ACHN (cell line): ENCODE measurements around the gene LRP2BP.

ENCODE experiments used
- DNase-seq: peaks from one replicate; pipeline ENCODE4 v3.0.0-alpha.2; 2015
- in situ Hi-C: cut with HindIII; loops from 2 replicates; pipeline ENCODE4 v1.10.0; 2017; ENCODE audit warnings: low sequenced_read_pairs, low pct_ligation_motif_present, low pct_unique_long_range_greater_than_20kb

The LRP2BP gene

DNA sequence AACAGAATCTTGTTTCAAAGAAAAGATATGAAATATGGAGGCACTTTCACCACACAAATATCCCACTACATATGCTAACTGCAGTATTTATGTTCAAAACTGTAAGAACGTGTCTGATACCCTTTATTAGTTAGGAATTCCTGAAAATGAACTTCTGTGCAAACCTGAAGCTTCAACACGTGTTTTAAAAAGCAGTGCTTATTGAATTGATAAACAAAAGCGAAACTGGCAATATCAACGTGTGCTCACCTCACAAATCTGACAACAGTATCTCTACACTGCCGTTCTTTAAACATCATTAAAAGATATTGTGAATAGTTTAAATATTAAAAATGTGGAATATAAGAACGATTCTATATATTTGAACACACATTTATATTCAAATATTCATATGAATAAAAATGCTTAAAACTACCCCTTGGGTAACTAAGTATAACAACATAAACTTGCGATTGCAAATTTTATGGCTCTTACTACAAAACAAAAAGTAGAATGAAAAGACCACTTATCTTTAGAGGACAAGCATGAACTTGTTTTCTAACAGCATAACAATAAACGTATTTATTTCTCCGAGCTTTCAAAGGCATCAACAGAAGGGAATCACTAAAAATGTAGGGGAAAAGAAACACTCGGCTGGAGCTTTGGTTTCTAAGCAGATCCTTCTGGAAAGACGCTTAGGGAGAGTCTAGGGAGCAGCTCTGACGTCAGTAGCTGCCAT, at the start of gene LRP2BP:
Gene LRP2BP, minus strand, starts transcription at position 687 of the 718 bp plus-strand sequence. CDS start 17,738 bp downstream, outside the sequence.
- in situ Hi-C loops, result no loop called here
- peak; percentile 26 for DNase-seq

DNA sequence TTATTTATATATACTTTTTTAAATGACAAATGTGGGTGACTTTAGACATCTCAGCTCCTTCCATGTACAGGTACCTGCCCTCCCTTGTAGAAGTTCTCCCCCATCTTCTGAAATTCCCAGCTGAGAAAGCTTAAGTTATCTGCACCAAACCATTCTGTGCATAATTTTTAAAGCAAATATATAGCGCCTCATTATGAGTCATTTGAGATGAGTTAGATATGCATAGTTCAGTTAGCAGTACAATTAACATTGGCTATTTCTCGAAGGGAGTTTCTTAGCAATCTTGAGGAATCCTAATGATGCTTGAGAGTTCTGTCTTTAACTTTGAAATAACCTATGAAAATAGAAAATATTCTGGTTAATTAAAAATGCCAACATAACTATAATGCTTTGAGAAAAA, 49.5 kb upstream of the LRP2BP start:
- DNase-seq, result no peak
- in situ Hi-C loops, result no loop called here

DNA sequence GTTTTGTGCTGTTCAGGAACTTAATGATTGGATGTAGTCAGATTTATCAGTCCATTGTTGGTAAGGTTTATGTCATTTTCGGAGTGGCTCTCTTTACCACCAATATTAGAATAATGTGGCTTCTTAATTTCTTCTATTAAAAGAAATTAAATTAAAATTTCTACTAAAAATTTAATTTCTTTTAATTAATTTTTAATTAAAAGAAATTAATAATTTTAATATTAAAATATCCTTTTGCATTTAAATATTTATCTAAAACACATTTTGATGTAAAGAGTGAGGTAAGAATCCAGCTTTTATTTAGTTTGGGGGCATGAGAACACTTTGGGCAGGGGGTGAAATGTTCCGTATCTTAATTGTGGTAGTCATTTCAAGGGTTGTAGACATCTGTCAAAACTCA, 45.8 kb upstream of the LRP2BP start:
- DNase-seq, result no peak
- in situ Hi-C loops, result no loop called here

DNA sequence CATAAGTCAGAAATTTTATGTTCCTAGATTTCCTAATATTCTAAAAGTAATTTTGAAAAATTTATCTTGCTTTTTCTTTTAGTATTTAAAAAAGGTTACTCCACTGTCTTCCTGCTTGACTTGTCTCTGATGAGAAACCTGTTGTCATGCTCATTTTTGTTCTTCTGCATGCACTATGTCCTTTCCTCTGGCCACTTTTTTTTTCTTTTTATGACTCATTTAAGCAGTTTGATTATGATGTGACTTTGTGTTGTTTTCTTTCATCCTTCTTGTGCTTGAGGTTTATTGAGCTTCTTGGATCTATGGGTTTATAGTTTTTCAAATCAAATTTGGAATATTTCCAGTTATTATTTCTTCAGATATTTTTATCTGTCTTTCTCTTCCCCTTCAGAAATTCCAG, 42.1 kb upstream of the LRP2BP start:
- DNase-seq, result no peak
- in situ Hi-C loops, result no loop called here

DNA sequence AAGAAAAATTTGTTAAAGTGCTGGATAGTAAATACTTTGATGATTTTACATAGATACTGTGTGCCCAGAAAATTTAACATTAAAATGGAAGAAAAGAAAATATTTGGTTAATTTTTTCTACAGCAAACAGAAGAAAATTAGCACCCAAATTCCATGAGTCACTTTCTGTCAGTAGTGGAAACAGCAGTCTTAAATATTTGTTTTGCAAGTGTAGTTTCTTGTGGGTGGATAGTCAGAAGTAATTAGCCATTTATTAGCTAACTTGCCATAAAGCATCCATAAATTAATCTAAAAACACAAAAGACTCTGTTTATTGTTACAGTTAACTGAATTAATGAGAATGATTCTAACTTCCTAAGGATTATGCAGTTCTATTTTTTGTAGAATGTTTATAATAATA, 39.7 kb upstream of the LRP2BP start:
- no peak for DNase-seq
- in situ Hi-C loops, result no loop called here

DNA sequence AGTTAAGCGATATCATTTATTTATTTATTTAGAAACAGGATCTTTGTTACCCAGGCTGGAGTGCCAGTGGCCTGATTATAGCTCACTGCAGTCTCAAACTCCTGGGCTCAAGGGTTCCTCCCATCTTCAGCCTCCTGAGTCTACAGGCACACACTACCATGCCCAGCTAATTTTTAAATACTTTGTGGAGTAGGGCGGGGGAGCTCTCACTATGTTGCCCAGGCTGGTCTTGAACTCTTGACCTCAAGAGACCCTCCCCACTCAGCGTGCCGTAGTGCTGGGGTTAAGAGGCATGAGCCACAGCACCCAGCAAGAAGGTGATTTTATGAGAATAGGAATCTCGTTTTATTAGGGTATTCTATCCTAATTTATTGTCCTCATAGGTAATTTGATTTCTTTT, 33.9 kb upstream of the LRP2BP start:
- in situ Hi-C loops, result no loop called here
- no peak for DNase-seq

DNA sequence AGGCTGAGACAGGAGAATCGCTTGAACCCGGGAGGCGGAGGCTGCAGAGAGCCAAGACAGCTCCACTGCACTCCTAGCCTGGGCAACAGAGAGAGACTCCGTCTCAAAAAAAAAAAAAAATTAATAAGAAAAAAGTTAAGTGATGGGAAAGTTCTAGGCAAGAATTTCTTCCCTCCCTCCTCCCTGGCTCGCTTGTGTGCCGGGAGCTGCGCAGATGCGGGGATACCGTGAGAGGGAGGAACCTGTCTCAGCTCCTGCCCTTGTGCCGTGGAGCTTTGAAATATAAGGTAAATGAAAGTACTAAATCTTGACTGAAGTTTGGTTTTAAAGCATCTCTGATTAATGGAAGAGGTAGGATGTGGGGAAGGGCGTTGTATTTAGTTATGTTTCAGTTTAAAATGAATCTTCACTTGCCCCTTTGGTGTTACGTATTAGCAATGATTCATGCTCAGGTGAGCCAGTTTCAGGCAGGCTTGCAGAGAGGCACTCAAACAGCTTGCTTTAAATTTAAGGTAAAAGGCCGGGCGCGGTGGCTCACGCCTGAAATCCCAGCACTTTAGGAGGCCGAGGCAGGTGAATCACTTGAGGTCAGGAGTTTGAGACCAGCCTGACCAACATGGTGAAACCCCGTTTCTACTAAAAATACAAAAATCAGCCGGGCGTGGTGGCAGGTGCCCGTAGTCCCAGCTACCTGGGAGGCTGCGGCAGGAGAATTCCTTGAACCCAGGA, 31.4 kb upstream of the LRP2BP start:
- DNase-seq, result no peak
- in situ Hi-C loops, result no loop called here

DNA sequence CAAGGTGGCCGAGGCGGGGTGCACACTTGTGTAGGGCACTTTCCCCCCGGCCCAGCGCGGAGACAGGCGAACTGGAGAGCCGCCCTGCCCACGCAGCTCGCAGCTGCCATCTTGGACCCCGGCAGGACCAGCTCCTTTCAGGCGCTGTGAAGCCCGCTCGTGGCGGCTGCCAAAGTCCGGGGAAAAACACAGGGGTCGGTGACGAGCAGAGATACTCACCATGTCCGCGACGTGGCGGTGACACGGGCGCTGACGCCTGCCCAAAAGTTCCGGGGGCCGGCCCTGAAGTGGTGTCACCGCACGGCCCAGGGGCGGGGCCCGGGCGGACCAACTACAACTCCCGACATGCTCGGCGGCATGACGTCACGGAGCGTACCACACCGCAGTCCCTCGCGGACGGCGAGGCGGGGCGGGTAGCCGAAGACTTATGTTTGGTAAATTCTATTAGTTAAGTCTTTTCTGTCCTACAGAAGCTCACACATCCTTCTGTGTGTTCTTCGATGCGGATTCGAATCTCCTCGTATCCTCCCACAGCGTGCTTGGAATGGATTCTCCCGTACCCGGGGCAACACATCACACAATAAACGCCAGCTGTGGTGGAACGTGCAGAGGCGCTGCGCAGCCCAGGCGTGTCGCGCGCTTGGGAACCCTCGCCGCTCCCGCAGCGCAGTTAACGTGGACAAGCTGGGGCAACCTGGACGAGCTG, 30.1 kb upstream of the LRP2BP start, which contains the start of gene UFSP2:
Gene UFSP2, minus strand, starts transcription at position 318 of the 706 bp plus-strand sequence. Its CDS starts 96 bp downstream, at position 222.
- peak; percentile 81 for DNase-seq

DNA sequence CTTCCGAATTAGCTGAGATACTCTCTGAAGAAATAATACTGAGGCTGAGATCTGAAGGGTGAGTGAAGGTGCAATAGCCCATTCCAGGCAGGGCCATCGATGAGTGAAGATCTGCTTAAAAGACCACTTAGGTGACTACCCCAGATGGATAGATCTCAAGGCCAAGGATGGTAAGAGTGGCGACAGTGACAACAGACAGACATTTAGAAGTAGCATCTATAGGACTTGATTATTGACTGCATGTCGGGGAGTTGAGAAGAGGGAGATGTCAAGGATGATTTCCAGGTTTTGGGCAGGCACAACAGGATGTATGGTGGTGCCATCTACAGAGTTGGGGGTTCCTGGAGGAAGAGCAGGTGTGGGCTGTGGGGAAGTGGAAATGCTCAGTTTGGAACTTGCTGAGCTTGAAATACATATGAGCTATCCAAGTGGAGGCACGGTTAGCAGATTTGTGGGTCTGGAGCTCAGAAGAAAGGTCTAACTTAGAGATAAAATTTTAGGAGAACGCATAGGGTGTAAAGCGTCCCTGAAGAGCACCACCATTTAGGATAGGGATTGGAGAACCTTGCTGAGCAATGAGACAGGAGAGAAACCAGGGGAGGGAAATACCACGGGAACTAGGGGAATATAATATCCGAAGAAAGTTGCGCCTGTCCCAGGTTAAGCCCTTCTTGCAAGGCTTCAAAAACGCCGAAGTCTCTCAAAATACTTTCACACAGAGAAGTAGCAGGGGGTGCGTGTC, 29.4 kb upstream of the LRP2BP start:
- DNase-seq, result no peak
- in situ Hi-C loops, result no loop called here

More for the DNA sequence above, 30.1 kb upstream of the LRP2BP start, which contains the start of gene UFSP2:
- in situ Hi-C loops, result no loop called here

DNA sequence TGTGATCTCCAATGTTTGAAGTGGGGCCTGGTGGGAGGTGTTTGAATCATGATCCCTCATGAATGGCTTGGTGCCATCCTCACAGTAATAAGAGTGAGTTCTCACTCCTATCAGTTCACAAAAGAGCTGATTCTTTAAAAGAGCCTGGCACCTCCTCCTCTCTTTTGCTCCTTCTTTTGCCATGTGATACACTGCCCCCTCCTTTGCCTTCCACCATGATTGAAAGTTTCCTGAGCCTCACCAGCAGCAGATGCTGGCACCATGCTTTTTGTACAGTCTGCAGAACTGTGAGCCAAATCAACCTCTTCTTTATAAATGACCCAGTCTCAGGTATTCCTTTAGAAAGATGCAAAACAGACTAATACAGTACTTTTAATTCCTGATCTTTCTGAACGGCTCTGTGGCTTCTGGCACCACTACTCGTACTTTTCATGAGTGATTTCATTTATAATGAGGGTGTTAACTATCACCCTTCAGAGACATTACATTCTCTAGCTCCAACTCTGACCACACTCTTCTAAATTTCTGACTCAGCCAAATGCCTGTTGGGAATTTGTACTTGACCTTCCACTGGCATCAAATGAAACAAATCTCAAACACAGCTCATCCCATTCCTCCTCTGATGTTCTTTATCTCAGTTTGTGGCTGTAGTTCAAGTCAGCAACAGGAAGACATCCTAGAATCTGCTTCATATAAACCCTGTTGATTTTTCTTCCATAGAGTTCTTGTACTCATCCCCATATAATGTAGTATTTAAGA, 25.8 kb upstream of the LRP2BP start:
- no peak for DNase-seq
- in situ Hi-C loops, result no loop called here

DNA sequence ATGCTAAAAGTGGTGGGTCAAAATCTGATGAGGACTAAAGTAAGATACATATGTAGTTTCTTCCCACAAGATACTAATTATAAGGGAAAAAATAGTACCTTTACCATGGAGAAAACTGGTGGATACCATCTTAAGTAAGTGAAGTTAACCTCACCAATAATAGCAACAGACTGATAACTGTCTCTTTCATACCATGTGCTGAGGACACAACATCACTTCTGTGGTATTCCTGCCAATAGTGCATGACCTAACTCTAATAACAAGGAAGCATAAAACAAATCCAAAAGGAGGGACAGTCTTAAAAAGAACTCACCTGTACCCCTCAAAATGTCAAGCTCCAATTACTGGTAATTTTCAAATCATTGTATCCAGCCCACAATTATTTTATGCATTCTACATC, 21.2 kb upstream of the LRP2BP start:
- in situ Hi-C loops, result no loop called here
- no peak for DNase-seq

DNA sequence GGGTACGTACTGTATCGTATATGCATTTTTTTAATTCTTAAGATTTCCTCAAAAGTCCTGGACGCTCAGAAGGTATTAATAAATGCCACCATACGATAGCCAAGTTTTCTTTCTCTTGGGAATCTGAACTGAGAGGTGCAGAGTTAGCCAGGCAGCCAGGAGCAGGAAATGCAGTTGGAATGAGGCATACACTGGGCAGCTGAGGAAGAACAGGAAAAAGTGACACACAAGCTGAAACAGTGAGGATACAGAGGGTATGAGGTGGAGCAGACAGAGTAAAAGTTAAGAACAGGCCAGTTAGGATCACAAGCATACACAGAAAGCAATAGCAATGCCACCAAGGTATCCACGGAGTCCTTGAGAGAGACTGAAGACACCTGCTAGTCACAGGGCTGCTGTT, 16.7 kb upstream of the LRP2BP start:
- in situ Hi-C loops, result no loop called here
- DNase-seq, result no peak

DNA sequence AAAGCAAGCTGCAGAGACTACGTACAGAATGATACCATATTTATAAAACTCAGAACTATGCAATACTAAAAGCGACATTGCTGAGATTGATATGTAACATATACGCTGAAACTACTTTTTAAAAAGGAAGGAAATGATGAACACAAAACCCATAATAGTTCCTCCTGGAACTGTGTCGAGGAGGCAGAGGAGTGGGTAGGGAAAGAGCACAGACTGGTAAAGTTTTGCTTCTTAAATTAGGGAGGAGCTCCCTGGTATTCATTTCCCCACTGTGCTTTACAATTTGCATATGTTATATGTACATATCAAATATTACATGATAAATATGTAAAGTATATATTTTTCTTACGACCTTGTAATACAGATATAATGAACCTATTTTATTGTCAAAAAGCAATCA, 16.1 kb upstream of the LRP2BP start:
- in situ Hi-C loops, result no loop called here
- no peak for DNase-seq

DNA sequence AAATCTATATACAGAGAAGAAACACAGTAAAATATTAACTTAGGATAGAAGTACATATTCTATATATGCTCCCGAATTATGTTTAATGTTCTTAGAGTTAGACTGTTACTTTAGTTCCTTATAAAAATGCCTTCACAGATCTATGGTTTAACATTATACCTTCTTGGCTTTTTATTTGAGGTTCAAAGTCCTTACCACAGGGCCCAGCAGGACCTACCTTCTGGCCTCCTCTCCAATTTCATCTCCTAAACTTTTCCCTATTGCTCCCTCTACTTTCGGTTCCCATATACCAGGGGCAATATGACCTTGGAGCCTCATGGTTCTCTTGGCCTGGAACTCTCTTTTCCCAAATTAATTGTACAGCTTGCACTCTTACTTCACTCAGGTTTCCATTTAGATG, 12.7 kb upstream of the LRP2BP start:
- no peak for DNase-seq
- in situ Hi-C loops, result no loop called here

DNA sequence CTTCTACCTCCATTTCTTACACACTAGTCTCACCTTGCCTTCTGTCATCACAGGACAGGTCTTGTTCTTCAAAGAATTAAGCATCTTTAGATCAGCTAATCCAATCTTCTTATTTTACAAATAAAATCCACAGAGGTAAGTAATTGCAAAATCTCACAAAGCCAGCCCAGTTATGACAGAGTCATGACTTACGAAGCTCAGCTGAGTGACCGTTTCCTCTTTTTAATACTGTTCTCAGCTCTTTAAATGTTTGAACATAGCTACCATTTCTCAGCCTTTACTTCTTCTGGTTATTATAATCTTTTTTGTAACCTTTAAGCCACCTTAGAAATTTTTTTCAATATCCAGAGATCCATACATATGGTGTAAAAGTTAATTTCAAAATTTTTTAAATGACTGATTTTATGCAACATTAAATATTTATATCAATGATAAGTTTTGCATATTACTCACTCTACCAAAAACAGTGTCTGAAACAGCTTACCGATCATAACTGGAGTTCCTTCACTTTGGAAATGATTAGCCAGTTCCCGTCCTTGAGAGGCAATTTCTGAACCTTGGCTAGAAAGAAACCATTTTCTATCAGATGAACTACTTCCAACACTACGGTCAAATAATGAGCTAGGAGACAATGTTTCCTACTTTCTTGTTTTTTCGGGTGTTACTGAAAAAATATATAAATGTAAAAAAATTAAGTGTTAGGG, 9.7 kb upstream of the LRP2BP start:
- no peak for DNase-seq
- in situ Hi-C loops, result no loop called here

DNA sequence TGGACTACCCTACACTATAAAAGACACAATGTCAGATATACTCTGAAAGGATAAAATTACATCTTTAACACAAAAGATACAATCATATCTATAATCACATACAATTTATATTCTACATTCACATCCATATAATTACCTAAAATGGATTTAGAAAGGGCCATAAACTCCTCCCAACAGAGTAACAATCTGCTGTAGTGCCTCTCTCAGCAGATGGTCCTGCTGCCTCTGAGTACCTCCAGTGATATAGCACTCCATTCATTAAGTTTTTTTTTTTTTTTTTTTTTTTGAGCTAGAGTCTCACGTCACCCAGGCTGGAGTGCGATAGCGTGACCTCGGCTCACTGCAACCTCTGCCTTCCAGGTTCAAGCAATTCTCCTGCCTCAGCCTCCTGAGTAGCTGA, 8.3 kb upstream of the LRP2BP start:
- in situ Hi-C loops, result no loop called here
- no peak for DNase-seq

DNA sequence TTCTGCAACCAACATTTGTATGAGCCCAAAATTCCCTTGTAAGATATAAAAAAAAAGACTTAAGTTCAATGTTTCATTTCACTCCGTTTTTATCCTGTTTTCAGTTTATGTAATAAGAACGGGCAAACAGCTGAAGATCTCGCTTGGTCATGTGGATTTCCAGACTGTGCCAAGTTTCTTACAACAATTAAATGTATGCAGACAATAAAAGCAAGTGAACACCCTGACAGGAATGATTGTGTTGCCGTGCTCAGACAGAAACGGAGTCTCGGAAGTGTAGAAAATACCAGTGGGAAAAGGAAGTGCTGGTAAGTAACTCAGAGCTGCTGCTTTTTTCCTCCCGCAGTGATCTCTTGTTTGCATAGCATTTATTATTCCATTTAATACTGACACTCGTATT, 3.7 kb upstream of the LRP2BP start:
- in situ Hi-C loops, result no loop called here
- DNase-seq, result no peak

DNA sequence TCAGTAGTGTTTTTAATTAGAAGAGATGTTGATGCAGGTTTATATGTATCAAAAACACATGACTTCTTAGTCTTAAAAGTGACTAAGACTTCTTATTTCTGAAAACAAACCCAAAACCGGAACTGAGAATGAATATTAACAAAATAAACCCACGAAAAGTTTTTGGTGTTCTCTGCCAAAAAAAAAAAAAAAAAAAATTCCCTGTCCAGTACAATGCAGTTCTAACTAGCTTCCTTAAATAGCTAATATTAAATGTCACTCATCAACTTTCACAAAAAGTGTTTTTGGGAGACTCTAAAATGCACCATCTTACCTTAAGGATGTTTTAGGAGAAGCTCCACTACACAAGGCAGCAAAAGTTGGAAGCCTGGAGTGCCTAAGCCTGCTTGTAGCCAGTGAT, 2.9 kb upstream of the LRP2BP start:
- DNase-seq, result no peak
- in situ Hi-C loops, result no loop called here
